GM12874 (cell line): ENCODE data around the gene DOK7.

Experiments
- CTCF ChIP-seq: IDR thresholded peaks from 2 replicates; pipeline ENCODE4 v1.5.1; 2011; ENCODE audit warnings: low read depth, mild to moderate bottlenecking, control low read depth, low read length, moderate library complexity; ENCODE audit not compliant: insufficient read depth

The DOK7 gene

GRCh38 chr4:3422808-3423297, 40.3 kb upstream of the DOK7 start:
- no peak for TF ChIP-seq CTCF

GRCh38 chr4:3423406-3423805, 39.7 kb upstream of the DOK7 start:
- no peak for TF ChIP-seq CTCF

GRCh38 chr4:3423952-3424351, 39.2 kb upstream of the DOK7 start:
- TF ChIP-seq CTCF, result no peak

- TF ChIP-seq CTCF, result no peak
These were observed 38.5 kb upstream of the DOK7 start for GRCh38 chr4:3424522-3425095.

GRCh38 chr4:3426465-3427133, 36.5 kb upstream of the DOK7 start:
- TF ChIP-seq CTCF, result no peak

GRCh38 chr4:3427134-3427476, 36.0 kb upstream of the DOK7 start:
- no peak for TF ChIP-seq CTCF

- TF ChIP-seq CTCF, result no peak
These were observed 35.2 kb upstream of the DOK7 start for GRCh38 chr4:3427706-3428446.
